ENCODE measurements around the gene SERPINE2.

DNA sequence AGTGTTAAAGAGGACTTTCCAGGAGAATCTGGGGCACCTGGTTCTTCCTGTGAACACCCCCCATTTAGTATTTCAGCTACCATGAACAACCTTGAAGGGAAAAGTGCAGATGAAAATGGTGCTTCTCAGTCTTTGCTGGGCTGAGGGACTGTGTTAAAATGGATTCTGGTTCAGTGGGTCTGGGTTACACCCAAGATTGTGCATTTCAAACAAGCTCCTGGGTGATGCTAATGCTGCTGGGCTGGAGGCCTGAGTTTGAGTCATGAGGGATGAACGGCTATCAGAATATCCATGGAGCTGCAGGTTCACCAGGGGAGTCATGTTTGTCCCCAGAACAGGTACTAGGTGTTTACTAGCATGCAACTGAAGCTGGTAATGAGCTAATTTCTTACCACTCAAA lies 57.8 kb downstream of the SERPINE2 start:
- TF ChIP-seq, protein P1, sequence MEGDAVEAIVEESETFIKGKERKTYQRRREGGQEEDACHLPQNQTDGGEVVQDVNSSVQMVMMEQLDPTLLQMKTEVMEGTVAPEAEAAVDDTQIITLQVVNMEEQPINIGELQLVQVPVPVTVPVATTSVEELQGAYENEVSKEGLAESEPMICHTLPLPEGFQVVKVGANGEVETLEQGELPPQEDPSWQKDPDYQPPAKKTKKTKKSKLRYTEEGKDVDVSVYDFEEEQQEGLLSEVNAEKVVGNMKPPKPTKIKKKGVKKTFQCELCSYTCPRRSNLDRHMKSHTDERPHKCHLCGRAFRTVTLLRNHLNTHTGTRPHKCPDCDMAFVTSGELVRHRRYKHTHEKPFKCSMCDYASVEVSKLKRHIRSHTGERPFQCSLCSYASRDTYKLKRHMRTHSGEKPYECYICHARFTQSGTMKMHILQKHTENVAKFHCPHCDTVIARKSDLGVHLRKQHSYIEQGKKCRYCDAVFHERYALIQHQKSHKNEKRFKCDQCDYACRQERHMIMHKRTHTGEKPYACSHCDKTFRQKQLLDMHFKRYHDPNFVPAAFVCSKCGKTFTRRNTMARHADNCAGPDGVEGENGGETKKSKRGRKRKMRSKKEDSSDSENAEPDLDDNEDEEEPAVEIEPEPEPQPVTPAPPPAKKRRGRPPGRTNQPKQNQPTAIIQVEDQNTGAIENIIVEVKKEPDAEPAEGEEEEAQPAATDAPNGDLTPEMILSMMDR (IDR thresholded peaks at IDR 0.05): no peak
- no peak for TF ChIP-seq POLR2A (IDR thresholded peaks at IDR 0.05)
- TF ChIP-seq EP300 (IDR thresholded peaks at IDR 0.05): no peak

Measured in ovary (tissue), 3 donors.